ENCODE results near the gene NTN4. TPM values are rescaled to one million over a fixed set of nuclear protein-coding genes. Genes with fewer than 3 reads are reported as not detected.

The NTN4 gene
- total and polyA plus RNA-seq, 10 of the 15 experiments (the other 5 are each of a cell fraction or from before 2014, with no cell fraction given), result 0.15 TPM; not detected in 9

DNA sequence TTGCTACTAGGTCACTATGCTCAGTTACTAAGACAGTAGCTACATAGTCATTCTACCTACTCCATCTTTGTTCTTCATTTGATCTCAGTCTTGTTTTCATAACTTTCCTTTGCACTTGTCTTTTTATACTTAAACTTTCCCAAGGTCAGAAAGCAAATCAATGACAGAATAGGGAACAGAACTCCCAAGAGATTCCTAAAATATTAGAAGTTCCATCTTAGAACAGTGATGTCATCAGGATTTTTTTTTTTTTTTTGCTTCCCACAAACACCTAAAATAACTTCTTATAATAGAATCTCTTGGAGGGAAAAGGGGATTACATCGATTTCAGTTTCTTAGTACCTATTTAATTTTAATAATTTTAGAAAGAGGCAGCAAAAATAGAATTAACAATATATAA, 65.8 kb downstream of the NTN4 start (continued):
- TF ChIP-seq POLR2AphosphoS2 (IDR thresholded peaks at IDR 0.05; ENCODE audit: low read depth, low read length) (no peak), MYC (IDR thresholded peaks at IDR 0.05; ENCODE audit: insufficient read depth, insufficient read length, insufficient replicate concordance, low read length, severe bottlenecking) (no peak)
- TF ChIP-seq, protein P1, sequence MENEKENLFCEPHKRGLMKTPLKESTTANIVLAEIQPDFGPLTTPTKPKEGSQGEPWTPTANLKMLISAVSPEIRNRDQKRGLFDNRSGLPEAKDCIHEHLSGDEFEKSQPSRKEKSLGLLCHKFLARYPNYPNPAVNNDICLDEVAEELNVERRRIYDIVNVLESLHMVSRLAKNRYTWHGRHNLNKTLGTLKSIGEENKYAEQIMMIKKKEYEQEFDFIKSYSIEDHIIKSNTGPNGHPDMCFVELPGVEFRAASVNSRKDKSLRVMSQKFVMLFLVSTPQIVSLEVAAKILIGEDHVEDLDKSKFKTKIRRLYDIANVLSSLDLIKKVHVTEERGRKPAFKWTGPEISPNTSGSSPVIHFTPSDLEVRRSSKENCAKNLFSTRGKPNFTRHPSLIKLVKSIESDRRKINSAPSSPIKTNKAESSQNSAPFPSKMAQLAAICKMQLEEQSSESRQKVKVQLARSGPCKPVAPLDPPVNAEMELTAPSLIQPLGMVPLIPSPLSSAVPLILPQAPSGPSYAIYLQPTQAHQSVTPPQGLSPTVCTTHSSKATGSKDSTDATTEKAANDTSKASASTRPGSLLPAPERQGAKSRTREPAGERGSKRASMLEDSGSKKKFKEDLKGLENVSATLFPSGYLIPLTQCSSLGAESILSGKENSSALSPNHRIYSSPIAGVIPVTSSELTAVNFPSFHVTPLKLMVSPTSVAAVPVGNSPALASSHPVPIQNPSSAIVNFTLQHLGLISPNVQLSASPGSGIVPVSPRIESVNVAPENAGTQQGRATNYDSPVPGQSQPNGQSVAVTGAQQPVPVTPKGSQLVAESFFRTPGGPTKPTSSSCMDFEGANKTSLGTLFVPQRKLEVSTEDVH (IDR thresholded peaks at IDR 0.05; ENCODE audit: low read depth, partially characterized antibody), result no peak

DNA sequence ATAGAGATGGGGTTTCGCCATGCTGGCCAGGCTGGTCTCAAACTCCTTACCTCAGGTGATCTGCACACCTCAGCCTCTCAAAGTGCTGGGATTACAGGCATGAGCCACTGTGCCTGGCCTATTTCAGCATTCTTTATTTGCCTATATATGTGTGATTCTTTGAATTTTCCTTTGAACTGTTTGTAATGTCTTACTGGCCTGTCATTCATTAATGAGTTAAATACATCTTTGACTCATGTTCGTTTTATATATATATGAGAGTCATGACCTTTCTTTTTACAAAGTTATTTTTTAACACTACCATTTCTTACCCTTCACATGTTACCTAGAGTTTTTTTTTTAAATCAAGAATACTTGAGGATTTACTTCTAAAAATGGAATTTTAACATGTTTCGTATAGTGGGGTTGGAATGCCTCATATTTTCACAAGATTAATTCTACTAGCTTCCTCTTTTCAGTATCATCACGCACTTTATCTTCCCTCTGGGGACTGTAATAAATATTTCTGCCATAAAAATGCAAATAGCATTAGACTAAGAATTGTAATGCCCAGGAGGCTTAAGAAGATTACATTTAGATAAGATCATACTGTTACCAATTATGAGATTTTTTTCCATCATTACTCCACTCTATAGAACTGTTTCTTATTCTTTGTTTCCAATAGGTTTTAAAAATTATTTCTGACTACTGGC, 66.7 kb downstream of the NTN4 start:
- H3K4me1 ChIP-seq (ENCODE audit: control insufficient read depth, insufficient read depth, low read length), result no peaks in the 10 kb centered on the region
- H3K9ac ChIP-seq (ENCODE audit: control insufficient read depth, insufficient read depth, low read length), result no peak overlapping the region
- DNase-seq (ENCODE audit: low read depth, low spot score) (no peak), FAIRE-seq (no peak), ATAC-seq (no peak)
- BruUV-seq (replicated peaks), result no TSS peak
- 48% methylated on average over 4 of the region's 4 CpGs for WGBS (ENCODE audit: insufficient coverage, insufficient replicate concordance, low lambda C conversion rate, missing lambda C conversion rate)
- intact Hi-C loops (cut with micrococcal nuclease; ENCODE audit: unreplicated experiment), result no loop called here
- no peak overlapping the region for H3K27ac ChIP-seq (ENCODE audit: control insufficient read depth, insufficient read depth)
- H3K4me3 ChIP-seq, result no peak overlapping the region
- in situ Hi-C loops (cut with MboI), result no loop called here
- TF ChIP-seq, protein P2, sequence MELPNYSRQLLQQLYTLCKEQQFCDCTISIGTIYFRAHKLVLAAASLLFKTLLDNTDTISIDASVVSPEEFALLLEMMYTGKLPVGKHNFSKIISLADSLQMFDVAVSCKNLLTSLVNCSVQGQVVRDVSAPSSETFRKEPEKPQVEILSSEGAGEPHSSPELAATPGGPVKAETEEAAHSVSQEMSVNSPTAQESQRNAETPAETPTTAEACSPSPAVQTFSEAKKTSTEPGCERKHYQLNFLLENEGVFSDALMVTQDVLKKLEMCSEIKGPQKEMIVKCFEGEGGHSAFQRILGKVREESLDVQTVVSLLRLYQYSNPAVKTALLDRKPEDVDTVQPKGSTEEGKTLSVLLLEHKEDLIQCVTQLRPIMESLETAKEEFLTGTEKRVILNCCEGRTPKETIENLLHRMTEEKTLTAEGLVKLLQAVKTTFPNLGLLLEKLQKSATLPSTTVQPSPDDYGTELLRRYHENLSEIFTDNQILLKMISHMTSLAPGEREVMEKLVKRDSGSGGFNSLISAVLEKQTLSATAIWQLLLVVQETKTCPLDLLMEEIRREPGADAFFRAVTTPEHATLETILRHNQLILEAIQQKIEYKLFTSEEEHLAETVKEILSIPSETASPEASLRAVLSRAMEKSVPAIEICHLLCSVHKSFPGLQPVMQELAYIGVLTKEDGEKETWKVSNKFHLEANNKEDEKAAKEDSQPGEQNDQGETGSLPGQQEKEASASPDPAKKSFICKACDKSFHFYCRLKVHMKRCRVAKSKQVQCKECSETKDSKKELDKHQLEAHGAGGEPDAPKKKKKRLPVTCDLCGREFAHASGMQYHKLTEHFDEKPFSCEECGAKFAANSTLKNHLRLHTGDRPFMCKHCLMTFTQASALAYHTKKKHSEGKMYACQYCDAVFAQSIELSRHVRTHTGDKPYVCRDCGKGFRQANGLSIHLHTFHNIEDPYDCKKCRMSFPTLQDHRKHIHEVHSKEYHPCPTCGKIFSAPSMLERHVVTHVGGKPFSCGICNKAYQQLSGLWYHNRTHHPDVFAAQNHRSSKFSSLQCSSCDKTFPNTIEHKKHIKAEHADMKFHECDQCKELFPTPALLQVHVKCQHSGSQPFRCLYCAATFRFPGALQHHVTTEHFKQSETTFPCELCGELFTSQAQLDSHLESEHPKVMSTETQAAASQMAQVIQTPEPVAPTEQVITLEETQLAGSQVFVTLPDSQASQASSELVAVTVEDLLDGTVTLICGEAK (IDR thresholded peaks at IDR 0.05; ENCODE audit: borderline replicate concordance), result no peak
- TF ChIP-seq ZNF207 (IDR thresholded peaks at IDR 0.05; ENCODE audit: borderline replicate concordance) (no peak), MEF2B (IDR thresholded peaks at IDR 0.05; ENCODE audit: partially characterized antibody, poor library complexity, severe bottlenecking) (peak; percentile 24), POU2F2 (IDR thresholded peaks at IDR 0.05; ENCODE audit: borderline replicate concordance, low read depth, low read length) (no peak), RCOR1 (conservative IDR thresholded peaks at IDR 0.05; ENCODE audit: low read depth, low read length) (no peak)
- TF ChIP-seq, protein P3, sequence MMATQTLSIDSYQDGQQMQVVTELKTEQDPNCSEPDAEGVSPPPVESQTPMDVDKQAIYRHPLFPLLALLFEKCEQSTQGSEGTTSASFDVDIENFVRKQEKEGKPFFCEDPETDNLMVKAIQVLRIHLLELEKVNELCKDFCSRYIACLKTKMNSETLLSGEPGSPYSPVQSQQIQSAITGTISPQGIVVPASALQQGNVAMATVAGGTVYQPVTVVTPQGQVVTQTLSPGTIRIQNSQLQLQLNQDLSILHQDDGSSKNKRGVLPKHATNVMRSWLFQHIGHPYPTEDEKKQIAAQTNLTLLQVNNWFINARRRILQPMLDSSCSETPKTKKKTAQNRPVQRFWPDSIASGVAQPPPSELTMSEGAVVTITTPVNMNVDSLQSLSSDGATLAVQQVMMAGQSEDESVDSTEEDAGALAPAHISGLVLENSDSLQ (IDR thresholded peaks at IDR 0.05), result peak; percentile 41; the same call in 1 of the 2 replicates
- H3K9me3 ChIP-seq (replicated peaks; ENCODE audit: control insufficient read depth, insufficient read depth, low read length), result peaks cover 4% of the 10 kb centered on the region
- no peaks in the 10 kb centered on the region for H3K27me3 ChIP-seq (replicated peaks in 1 of 2; ENCODE audit: control insufficient read depth in 2 of 2, insufficient read depth in 2 of 2, low read length in 1 of 2)
- H3K36me3 ChIP-seq (ENCODE audit: control insufficient read depth in 2 of 2, insufficient read depth in 2 of 2, low read length in 1 of 2), result no peaks in the 10 kb centered on the region
- no peak overlapping the region for H2AFZ ChIP-seq (ENCODE audit: control insufficient read depth, low read depth, low read length)
- ChIA-PET RAD21 (ENCODE audit: unreplicated experiment) (no interaction called here), CTCF (interaction anchor here (0.6 kb wide), 1 partner anchor 1341 kb away, joined by 3 read pairs; no protein-coding TSS in a partner anchor), SMC1A (ENCODE audit: uncharacterized antibody, unreplicated experiment) (no interaction called here), POLR2A (no interaction called here)
- no peaks in the 10 kb centered on the region for H3K79me2 ChIP-seq (ENCODE audit: control insufficient read depth, insufficient read depth, low read length)
- H3K4me2 ChIP-seq (ENCODE audit: control insufficient read depth, insufficient read depth), result no peak overlapping the region
- no peaks in the 10 kb centered on the region for H4K20me1 ChIP-seq (ENCODE audit: control insufficient read depth, insufficient read depth)
